WTC11 (cell line): ENCODE results near the gene LZTR1.

Experiments used
- FOXJ3 ChIP-seq: sonication (generic); formaldehyde crosslinking; IDR thresholded peaks from 2 replicates; pipeline ENCODE4 v1.9.0; 2021; ENCODE audit warnings: missing genetic modification reagents, mild to moderate bottlenecking, borderline replicate concordance
- NR2C2 ChIP-seq: sonication (generic); formaldehyde crosslinking; IDR thresholded peaks from 2 replicates; pipeline ENCODE4 v1.8.0; 2022; ENCODE audit warnings: mild to moderate bottlenecking, missing genetic modification reagents
- SP1 ChIP-seq: sonication (generic); formaldehyde crosslinking; conservative IDR thresholded peaks from 2 replicates; pipeline ENCODE4 v1.8.1; 2022; ENCODE audit warnings: missing genetic modification reagents
- TF ChIP-seq, protein P1 (sequence below): sonication (generic); formaldehyde crosslinking; IDR thresholded peaks from 2 replicates; pipeline ENCODE4 v1.8.1; 2023; ENCODE audit warnings: mild to moderate bottlenecking, missing genetic modification reagents, moderate library complexity

DNA sequence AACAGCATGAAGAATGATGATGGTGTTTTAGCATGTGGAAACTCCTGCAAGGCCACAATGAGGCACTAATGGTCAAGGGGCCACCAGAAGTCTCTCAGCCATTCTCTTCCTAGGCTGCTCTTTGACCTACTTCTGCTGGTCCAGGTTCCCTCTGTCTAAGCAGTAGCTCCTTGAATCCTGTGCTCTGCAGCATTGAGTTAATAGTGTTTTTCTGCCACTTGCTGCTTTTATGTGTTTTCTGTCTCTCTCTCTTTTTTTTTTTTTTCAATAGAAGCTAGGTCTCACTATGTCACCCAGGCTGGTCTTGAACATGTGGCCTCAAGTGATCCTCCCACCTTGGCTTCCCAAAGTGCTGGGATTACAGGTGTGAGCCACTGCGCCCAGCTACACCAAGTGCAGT is 35.1 kb upstream of the LZTR1 start:
- TF ChIP-seq SP1 (CRISPR knock-in tag) = no peak
- TF ChIP-seq FOXJ3 = no peak
- TF ChIP-seq, protein P1, sequence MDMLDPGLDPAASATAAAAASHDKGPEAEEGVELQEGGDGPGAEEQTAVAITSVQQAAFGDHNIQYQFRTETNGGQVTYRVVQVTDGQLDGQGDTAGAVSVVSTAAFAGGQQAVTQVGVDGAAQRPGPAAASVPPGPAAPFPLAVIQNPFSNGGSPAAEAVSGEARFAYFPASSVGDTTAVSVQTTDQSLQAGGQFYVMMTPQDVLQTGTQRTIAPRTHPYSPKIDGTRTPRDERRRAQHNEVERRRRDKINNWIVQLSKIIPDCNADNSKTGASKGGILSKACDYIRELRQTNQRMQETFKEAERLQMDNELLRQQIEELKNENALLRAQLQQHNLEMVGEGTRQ (CRISPR knock-in tag) = no peak
- no peak for TF ChIP-seq NR2C2 (CRISPR knock-in tag)
